ENCODE measurements around the gene EIF2AK3.
A peak's percentile ranks its signal among the peaks of the same experiment; 100 is the strongest.

The EIF2AK3 gene

DNA sequence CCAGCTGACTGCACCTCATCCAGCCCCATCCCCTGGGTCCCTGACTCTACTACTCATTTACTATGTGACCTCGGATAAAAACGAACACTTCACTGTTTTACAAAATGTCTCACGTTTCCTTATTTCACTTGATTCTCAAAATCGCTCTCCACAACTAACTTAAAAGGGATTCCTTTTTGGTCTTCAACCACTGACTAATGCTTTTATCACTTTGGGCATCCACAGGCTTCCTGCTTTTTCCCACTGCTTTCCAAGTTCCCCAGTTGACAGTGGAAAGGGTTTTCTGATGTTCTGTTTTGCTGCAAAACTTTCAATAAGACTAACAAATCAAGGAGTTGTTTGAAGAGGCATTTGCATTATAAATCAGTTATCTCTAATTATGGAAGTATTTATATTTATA lies 24.1 kb downstream of the EIF2AK3 start:
- no peak for DNase-seq
- in situ Hi-C loops (cut with MboI; ENCODE audit: low pct_unique_long_range_greater_than_20kb, low sequenced_read_pairs), result no loop called here

DNA sequence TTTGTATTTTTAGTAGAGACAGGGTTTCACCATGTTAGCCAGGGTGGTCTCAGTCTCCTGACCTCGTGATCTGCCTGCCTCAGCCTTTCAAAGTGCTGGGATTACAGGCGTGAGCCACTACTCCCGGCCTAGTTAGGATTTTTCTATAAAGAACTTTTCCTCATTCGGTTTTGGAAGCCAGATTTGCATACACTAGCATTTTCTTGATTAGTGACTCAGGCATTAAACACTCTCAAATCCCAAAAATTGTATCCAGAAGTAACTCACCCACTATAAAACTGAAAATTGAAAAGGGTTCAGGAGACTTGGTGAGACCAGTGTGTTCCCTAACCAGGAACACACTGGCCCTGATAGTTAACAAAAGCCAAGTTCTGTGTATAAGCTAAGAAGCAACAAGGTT lies 25.2 kb downstream of the EIF2AK3 start:
- in situ Hi-C loops (cut with MboI; ENCODE audit: low pct_unique_long_range_greater_than_20kb, low sequenced_read_pairs), result no loop called here
- no peak for DNase-seq

DNA sequence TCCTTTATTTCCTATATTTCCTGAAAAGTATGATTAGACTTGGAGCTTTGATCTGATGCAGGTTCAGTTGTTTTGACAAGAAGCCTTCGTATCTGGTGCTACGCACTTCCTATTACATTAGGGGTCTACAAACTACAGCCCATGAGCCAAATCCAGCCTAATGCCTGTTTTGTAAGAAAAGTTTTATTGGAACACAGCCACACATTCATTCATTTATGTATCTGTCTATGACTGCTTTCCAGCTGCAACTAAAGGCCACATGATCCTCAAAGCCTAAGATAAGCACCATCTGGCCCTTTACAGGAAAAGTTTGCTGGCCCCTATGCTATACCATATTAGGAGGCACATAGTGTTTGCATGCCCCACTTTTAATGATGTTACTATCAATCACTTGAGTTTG lies 26.0 kb downstream of the EIF2AK3 start:
- in situ Hi-C loops (cut with MboI; ENCODE audit: low pct_unique_long_range_greater_than_20kb, low sequenced_read_pairs), result no loop called here
- DNase-seq, result no peak

DNA sequence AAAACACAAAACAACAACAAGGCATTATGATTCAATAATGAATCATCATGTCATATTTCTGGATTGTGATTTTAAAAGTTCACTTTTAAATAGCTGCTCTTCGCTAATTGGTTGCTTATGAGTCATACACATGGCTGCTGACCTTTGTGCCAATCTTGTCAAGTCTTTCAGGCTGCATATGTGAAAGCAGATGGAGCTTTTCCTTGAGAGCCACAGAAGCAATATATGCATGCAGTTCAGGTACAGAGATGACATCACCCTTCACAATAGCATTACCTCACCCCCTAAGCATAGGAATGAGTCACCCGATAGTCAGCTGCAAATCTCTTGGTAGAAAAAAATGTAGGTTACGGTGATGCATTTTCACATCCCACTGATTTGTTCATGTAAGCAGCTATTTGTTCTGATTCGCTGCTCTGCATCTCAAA lies 27.2 kb downstream of the EIF2AK3 start:
- DNase-seq, result peak; percentile 55
- in situ Hi-C loops (cut with MboI; ENCODE audit: low pct_unique_long_range_greater_than_20kb, low sequenced_read_pairs), result no loop called here

DNA sequence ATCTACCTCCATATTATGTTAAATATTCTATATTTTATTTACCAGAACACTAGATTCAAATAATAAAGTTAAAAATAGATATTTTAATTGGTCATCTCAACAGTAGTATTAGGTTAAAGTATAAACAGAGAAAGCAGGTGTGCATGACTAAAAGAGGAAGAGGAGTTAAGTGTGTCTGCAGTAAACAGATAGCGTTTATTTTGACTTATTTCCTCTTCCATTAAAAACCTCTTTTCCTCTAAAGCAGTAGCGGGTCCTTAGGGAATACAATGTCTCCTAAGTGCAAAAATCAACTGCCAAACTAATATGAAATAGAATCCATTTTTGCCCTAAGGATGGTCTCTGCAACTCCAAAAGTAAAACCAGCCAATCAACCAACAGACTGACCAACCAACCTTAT lies 27.7 kb downstream of the EIF2AK3 start:
- DNase-seq, result peak; percentile 28
- in situ Hi-C loops (cut with MboI; ENCODE audit: low pct_unique_long_range_greater_than_20kb, low sequenced_read_pairs), result no loop called here

DNA sequence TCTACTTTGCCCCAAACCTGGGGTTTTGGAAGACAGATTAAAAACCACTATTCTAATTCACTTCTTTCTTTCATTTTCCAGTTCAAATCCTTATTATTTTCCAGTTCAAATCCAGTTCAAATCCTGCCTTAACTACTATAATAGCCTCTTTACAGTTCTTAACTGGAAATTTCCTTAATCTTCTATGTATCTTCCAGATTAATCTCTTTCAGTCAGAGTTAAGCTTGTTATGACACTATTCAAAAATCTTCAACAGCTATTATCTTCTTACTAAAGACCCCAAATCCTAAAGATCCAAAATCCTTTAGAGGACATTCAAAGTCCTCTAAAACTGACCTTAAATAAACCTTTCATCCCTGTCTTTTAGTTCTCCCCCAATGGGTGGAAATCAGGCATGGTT lies 30.1 kb downstream of the EIF2AK3 start:
- no peak for DNase-seq
- in situ Hi-C loops (cut with MboI; ENCODE audit: low pct_unique_long_range_greater_than_20kb, low sequenced_read_pairs), result no loop called here

DNA sequence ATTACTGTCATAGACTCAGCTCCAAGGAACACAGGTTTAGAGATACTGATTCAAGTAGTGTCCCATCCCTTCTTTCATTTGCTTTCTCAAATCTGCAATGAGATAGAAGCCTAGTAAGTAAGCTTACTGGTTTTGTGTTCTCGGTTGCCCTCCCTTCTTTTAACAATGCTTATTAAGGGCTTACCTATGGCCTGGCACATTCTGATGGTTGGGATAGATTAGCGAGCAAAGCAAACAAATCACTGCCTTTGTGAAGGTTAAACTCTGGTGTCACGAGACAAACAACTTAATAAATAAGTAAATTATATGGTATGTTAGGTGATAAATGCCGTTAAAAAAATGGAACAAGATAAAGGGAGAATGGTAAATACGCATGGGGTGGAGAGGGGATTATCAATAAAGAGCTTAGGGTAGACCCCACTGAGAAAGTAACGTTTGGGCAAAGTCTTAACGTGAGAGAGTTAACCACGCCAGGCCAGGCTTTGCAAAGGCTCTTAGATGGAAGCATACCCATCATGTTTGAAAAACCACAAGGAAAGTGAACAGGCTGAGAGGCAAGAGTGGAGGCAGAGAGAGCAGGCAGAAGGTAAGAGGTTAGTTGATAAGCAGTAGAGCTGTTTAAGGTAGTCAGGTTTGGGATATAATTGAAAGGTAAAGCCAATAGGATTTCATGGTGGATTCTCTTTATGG lies 31.0 kb downstream of the EIF2AK3 start:
- in situ Hi-C loops (cut with MboI; ENCODE audit: low pct_unique_long_range_greater_than_20kb, low sequenced_read_pairs), result no loop called here
- DNase-seq, result no peak

DNA sequence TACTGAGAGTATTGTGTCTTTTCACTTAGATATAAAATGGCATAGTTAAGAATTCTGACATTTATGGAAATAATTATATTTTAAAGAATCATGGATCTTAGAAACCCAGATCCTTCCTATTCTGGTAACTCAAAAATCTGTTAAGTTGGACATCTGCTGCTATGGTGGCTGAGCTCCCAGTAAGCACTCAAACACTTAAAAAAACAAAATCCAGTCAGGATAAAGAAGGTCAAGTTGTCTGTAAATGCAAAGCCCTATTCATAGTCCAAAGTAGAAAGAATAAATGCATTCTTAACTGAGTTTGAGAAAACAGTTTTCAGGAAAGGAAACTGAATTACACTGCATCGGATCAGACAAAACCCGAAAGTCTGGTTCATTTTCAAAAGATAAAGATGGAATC lies 35.6 kb downstream of the EIF2AK3 start:
- in situ Hi-C loops (cut with MboI; ENCODE audit: low pct_unique_long_range_greater_than_20kb, low sequenced_read_pairs), result no loop called here
- DNase-seq, result no peak

DNA sequence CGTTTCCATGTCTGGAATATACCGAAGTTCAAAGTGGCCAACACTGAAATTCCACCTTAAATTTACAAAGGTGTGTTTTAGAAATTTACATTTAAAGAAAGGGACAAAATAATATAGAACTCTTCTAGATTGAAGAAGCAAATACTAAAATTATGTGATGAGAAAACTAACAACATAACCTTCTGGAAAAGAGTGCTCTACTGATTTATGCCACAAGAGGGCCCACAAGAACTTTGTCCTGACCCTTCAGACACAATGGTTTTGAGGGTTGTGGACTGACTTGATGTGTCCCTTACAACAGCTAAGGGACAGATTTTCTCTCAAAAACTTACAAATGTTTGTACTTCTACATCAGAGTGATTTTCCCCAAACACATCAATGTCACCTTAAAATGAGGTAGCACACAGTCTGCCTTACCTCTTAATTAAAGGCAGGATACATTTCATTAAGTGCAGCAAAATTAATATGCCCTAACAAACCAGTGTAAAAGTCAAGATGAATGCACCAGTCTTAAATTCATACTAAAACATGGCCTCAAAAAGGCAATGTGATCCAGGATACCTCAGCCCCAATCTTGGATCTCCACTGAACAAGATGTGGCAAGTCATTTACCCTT lies 36.2 kb downstream of the EIF2AK3 start:
- in situ Hi-C loops (cut with MboI; ENCODE audit: low pct_unique_long_range_greater_than_20kb, low sequenced_read_pairs), result no loop called here
- peak; percentile 55 for DNase-seq

DNA sequence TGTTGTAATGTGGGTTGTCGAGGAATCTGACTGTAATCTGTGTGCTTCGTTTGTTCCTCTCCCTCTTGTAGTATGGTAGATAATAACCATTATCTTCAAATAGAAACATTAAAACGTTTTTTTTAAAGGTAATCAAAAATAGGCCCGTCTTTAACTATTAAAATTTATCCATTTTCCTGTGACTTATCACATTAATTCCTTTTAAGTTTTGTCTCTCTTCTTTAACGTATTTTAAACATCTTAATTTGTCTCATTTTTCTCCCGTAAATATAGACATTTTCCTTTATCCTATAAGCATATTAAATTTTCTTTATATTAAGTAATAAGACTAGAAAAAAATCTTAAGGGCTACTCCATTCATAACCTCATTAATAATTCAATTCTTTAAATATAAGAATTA lies 41.3 kb downstream of the EIF2AK3 start:
- DNase-seq, result no peak
- in situ Hi-C loops (cut with MboI; ENCODE audit: low pct_unique_long_range_greater_than_20kb, low sequenced_read_pairs), result no loop called here

DNA sequence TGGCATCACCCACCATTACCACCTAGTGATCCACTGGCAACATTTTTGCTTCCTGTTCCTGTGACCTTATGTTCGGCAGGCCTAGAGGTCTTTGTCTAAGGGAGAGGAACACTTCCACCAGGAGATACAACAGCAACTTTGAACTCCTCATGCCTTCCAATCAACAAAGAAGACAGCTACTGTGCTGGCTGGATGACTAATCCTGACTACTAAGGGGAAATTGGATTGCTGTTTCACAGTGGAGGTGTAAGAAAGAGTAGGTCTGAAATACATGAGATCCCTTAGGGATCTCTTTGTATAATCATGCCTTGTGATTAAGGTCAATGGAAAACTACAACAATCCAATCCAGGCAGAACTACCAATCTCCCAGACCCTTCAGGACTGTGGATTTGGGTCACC lies 45.2 kb downstream of the EIF2AK3 start:
- DNase-seq, result no peak
- in situ Hi-C loops (cut with MboI; ENCODE audit: low pct_unique_long_range_greater_than_20kb, low sequenced_read_pairs), result no loop called here

DNA sequence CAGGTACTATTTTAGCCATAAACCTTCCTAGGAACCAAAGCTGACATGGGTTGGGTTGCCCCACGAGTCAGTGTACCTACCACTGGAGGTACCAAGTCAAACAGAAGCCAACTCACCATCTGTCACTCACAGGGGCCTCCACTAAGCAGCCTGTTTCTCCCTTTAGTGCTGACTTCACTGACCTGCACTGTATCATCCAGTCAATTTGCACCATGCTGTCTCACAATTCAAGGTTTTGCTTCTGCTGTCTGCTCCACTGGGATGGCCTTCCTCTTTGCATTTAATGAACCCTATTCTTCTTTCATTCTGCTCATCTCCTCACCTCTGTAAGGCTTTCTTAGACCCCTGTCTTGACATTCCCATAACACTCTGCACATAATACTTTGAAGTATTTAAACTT lies 47.2 kb downstream of the EIF2AK3 start:
- in situ Hi-C loops (cut with MboI; ENCODE audit: low pct_unique_long_range_greater_than_20kb, low sequenced_read_pairs), result no loop called here
- DNase-seq, result no peak

DNA sequence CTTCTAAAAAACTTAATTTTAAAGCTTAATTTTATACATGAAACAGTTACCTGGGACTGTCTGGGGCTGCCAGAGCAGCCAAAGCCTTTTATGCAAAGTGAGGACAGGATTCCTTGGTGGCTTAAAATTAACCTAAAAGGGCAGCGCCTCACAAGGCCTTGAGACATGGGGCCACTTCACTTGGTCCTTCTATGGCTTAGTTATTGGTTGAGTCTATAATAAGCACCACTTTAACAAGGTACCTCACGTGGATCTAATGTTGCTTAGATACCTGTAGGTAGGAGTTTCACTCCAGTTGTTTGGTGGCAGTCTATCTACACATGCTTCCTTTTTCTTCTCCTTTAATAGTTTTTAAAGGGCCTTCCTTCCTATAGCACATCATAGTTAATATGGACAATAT lies 51.6 kb downstream of the EIF2AK3 start:
- DNase-seq, result no peak
- in situ Hi-C loops (cut with MboI; ENCODE audit: low pct_unique_long_range_greater_than_20kb, low sequenced_read_pairs), result no loop called here

DNA sequence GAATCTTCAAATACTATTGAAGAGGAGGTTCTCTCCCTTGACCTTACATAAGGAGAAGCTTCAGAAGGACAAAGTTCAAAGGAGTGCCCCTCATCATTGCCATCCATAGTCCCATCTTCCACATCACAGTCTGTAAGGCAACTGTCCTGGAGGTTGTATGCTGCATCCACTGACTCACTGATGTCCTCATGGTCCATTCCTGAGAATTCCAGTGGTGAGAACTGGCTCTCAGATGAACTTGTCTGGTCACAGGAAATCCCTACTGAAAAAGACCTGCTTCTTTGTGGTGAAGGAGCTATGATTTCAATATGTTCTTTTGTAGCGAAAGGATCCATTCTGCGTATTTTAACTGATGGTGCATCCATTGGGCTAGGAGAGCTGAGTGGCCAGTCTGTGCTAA lies 52.2 kb downstream of the EIF2AK3 start:
- in situ Hi-C loops (cut with MboI; ENCODE audit: low pct_unique_long_range_greater_than_20kb, low sequenced_read_pairs), result no loop called here

DNA sequence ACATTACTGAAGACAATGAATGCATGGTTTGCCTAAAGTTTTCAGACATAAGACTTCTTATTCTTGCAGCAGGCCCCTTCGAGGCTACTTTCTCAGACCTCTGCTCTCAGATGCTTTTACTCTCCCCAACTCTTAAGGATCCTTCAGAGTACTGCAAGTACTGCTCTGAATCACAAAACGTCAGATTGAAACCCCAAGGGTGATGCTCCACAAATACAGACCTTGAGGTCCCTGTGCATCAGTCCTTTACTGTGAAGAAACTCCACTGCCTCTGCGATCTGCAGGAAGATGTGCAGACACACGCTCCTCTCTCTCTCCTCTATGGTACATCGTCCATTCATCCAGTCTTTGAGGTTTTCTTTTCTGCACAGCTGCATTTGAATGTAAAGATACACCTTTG lies 52.8 kb downstream of the EIF2AK3 start:
- in situ Hi-C loops (cut with MboI; ENCODE audit: low pct_unique_long_range_greater_than_20kb, low sequenced_read_pairs), result no loop called here
- no peak for DNase-seq

More for the DNA sequence above, 52.2 kb downstream of the EIF2AK3 start:
- no peak for DNase-seq

DNA sequence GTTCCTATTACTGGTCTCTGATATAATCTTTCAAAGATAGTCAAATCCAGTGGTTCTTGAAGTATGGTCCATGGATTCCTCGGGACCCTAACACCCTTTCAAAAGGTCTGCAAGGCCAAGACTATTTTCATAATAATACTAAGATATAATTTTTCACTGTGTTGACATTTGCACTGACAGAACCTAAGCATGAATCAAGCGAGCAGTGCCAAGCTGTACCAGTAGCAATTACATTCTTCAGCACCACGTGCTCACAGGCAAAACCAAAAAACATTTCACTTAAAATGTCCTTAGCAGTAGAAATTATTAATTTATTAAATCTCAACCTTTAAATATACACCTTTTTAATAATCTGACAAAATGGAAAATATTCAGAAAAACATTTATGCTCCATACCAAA lies 59.1 kb downstream of the EIF2AK3 start:
- in situ Hi-C loops (cut with MboI; ENCODE audit: low pct_unique_long_range_greater_than_20kb, low sequenced_read_pairs), result no loop called here
- DNase-seq, result no peak

DNA sequence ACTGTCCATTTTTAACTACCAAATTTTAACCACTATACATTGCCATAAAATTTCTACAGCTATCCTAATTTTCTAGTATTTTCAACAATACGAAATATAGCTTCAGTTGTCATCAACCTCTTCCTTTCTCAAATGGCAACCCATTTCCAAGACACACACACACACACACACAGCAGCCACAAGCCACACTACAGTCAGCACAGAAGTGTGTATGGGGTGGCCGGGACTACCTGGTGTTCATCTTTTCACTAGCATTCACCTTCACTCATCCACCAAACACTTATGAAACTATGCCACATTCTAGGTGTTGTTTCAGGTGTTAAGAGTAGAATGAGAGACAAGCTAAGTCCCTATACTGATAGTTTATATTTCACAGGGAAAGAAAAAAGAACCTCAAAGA lies 62.9 kb downstream of the EIF2AK3 start:
- no peak for DNase-seq
- in situ Hi-C loops (cut with MboI; ENCODE audit: low pct_unique_long_range_greater_than_20kb, low sequenced_read_pairs), result no loop called here

DNA sequence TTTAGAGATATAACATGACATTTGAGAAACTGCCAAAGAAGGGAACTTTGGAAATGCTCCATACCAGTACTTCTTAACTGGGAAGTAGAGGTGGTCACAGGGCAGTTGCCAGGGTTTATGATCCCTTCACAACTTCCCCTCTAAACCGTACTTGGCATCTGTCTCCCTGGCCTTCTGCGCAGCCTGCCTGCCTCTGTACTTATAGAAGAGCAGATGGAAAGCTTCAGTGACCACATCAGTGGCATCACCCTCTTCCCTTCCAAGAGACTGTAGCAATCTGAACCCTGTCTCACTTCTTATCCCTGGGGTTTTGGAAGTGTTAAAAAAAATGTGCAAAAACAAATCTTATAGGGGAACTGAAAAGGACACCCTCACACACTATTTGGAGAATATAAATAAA lies 64.1 kb downstream of the EIF2AK3 start:
- DNase-seq, result peak; percentile 19
- in situ Hi-C loops (cut with MboI; ENCODE audit: low pct_unique_long_range_greater_than_20kb, low sequenced_read_pairs), result no loop called here

DNA sequence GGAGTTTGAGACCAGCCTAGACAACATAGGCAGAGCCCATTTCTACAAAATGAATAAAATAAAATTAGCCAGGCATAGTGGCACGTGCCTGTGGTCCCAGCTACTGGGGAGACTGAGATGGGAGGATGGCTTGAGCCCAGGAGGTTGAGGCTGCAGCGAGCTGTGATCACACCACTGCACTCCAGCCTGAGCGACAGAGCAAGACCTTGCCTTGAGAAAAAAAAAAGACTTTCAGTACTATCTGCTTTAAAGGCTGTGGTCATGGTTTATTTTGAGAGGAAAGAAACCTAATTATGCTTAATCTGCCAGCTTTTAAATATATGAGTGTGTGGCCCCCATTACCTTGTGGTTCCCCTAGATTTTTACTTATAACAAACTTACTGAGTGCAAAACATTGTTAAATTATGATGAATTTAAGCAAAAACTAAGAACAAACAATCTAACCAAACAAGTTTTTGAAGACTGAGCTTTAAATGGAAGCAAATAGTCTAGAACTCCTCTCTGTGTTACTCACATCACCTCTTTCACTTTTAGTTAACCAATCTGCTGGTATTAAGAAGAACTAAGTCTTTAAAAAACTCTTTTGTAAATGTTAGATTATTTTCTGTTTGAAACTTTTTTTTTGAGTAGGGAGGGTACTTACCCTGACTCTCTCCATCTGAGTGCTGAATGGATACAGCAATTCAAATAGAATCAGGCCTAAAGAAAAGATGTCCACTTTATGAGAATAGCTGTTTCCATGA lies 65.4 kb downstream of the EIF2AK3 start:
- in situ Hi-C loops (cut with MboI; ENCODE audit: low pct_unique_long_range_greater_than_20kb, low sequenced_read_pairs), result no loop called here
- DNase-seq, result no peak

DNA sequence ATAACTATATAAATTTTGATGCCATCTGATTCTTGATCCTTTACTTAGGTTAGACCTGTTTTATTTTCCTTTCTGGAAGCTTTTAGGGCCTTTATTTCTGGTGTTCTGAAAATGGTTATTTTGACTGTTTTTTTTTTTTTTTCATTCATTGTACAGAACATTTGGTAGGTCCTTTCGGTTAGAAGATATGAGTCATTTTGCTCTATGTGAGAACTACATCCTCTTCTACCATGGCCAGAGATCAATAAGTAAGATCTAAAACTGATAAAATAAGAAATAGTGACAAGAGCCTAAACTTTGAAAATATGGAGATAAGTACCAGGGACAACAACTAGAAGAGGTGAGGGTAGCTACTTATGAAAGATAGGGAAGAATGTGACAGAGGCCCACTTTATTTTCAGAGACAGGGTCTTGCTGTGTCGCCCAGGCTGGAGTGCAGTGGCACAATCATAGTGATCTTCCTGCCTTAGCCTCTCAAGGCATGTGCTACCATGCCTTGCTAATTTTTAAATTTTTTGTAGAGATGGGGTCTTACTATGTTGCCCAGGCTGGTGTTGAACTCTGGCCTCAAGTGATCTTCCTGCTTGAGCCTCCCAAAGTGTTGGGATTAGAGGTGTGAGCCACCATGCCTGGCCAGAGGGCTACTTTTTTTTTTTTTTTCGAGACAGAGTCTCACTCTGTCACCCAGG lies 66.5 kb downstream of the EIF2AK3 start:
- in situ Hi-C loops (cut with MboI; ENCODE audit: low pct_unique_long_range_greater_than_20kb, low sequenced_read_pairs), result no loop called here
- DNase-seq, result no peak
